CD14-positive monocyte (primary cell): ENCODE results near the gene GRID1. TPM values are rescaled to one million over a fixed set of nuclear protein-coding genes. Genes with fewer than 3 reads are reported as not detected.

ENCODE experiments used
- DNase-seq, 3 donors: peaks; one replicate each; pipeline ENCODE4 v3.0.0-alpha.2; 2011 to 2022
- H2AFZ ChIP-seq: 2 replicates; pipeline ENCODE4 v1.6.0; 2012; ENCODE audit warnings: mild to moderate bottlenecking, low read depth, low read length, inconsistent platforms; ENCODE audit not compliant: insufficient read depth, poor library complexity, severe bottlenecking
- H3K27ac ChIP-seq, 2 donors: 1 replicate in 1 of 2; 2 replicates in 1 of 2; pipeline ENCODE4 v1.5.1; 2012 to 2013; ENCODE audit warnings: low read length in 2 of 2, control low read depth in 1 of 2, inconsistent platforms in 1 of 2, low read depth in 1 of 2, mild to moderate bottlenecking in 1 of 2
- H3K27me3 ChIP-seq, 2 donors: one replicate each; pipeline versions ENCODE4 v1.6.0 to v1.6.1; 2011 to 2013; ENCODE audit warnings: low read length in 2 of 2; ENCODE audit not compliant: control insufficient read depth in 2 of 2, insufficient read depth in 2 of 2
- H3K36me3 ChIP-seq, 2 donors: replicated peaks in 1 of 2; 1 replicate in 1 of 2; 2 replicates in 1 of 2; pipeline versions ENCODE4 v1.5.1 to v1.6.1; 2012 to 2013; ENCODE audit warnings: low read length in 2 of 2, control low read depth in 1 of 2, inconsistent platforms in 1 of 2, mild to moderate bottlenecking in 1 of 2; ENCODE audit not compliant: insufficient read depth in 2 of 2, control insufficient read depth in 1 of 2
- H3K4me1 ChIP-seq, 2 donors: 1 replicate in 1 of 2; 2 replicates in 1 of 2; pipeline versions ENCODE4 v1.5.1 to v1.6.1; 2012 to 2013; ENCODE audit warnings: low read length in 2 of 2, control low read depth in 1 of 2, inconsistent platforms in 1 of 2, mild to moderate bottlenecking in 1 of 2, moderate library complexity in 1 of 2; ENCODE audit not compliant: insufficient read depth in 2 of 2, control insufficient read depth in 1 of 2
- H3K4me2 ChIP-seq: replicated peaks from 2 replicates; pipeline ENCODE3; 2012; ENCODE audit warnings: low read length, moderate library complexity, mild to moderate bottlenecking; ENCODE audit not compliant: poor library complexity, severe bottlenecking; ENCODE audit errors: extremely low read depth
- H3K4me3 ChIP-seq, 3 experiments: fragments of 200-600 bp in 1 of 3; sonication (generic) in 1 of 3; replicated peaks in 1 of 3; 1 replicate in 2 of 3; 2 replicates in 1 of 3; pipeline ENCODE4 v1.5.1; 2011 to 2013; ENCODE audit warnings: low read length in 3 of 3, mild to moderate bottlenecking in 3 of 3, control low read depth in 2 of 3, low read depth in 2 of 3, inconsistent platforms in 1 of 3, moderate library complexity in 1 of 3
- H3K79me2 ChIP-seq: 2 replicates; pipeline ENCODE4 v1.6.0; 2012; ENCODE audit warnings: mild to moderate bottlenecking, control low read depth, inconsistent platforms, low read length, moderate library complexity; ENCODE audit not compliant: insufficient read depth
- H3K9ac ChIP-seq: 2 replicates; pipeline ENCODE4 v1.6.0; 2017; ENCODE audit warnings: low read length, mild to moderate bottlenecking; ENCODE audit not compliant: insufficient read depth, poor library complexity, severe bottlenecking
- H3K9me3 ChIP-seq, 2 donors: replicated peaks in 1 of 2; 1 replicate in 1 of 2; 2 replicates in 1 of 2; pipeline versions ENCODE4 v1.5.1 to v1.6.1; 2012 to 2013; ENCODE audit warnings: low read length in 2 of 2, control low read depth in 1 of 2; ENCODE audit not compliant: control insufficient read depth in 1 of 2, insufficient read depth in 1 of 2
- H4K20me1 ChIP-seq: 2 replicates; pipeline ENCODE4 v1.6.0; 2012; ENCODE audit warnings: mild to moderate bottlenecking, low read length, control low read depth, moderate library complexity; ENCODE audit not compliant: insufficient read depth
- H3K27ac Mint-ChIP-seq, 7 donors: one replicate each; pipeline ENCODE4 v1.8.0; 2020; ENCODE audit warnings: mild to moderate bottlenecking in 7 of 7, mixed read lengths in 7 of 7, moderate library complexity in 6 of 7, inconsistent platforms in 2 of 7
- H3K27me3 Mint-ChIP-seq, 3 donors: one replicate each; pipeline ENCODE4 v1.8.0; 2021 to 2022; ENCODE audit warnings: low read depth in 3 of 3, mild to moderate bottlenecking in 3 of 3, mixed read lengths in 3 of 3, moderate library complexity in 3 of 3, inconsistent platforms in 1 of 3
- H3K36me3 Mint-ChIP-seq, 2 donors: one replicate each; pipeline ENCODE4 v1.8.0; 2020; ENCODE audit warnings: mixed read lengths in 2 of 2, inconsistent platforms in 1 of 2, mild to moderate bottlenecking in 1 of 2
- H3K4me1 Mint-ChIP-seq: one replicate; pipeline ENCODE4 v1.8.0; 2020; ENCODE audit warnings: mild to moderate bottlenecking, mixed read lengths
- H3K4me3 Mint-ChIP-seq, 2 donors: one replicate each; pipeline ENCODE4 v1.8.0; 2020; ENCODE audit warnings: mild to moderate bottlenecking in 2 of 2, mixed read lengths in 2 of 2, moderate library complexity in 1 of 2
- H3K9me3 Mint-ChIP-seq, 7 donors: one replicate each; pipeline ENCODE4 v1.8.0; 2020 to 2022; ENCODE audit warnings: mixed read lengths in 7 of 7, mild to moderate bottlenecking in 6 of 7, moderate library complexity in 6 of 7, inconsistent platforms in 2 of 7
- CTCF ChIP-seq: fragments of 200-600 bp; IDR thresholded peaks from one replicate; pipeline ENCODE4 v1.8.0; 2022; ENCODE audit warnings: antibody characterized with exemption, mild to moderate bottlenecking
- WGBS: methylation state at CpG from one replicate; pipeline ENCODE4 v1.1.5; 2013; ENCODE audit warnings: missing lambda C conversion rate; ENCODE audit not compliant: insufficient coverage; 5-methylcytosine and 5-hydroxymethylcytosine counted together
- intact Hi-C, 2 donors: fragments of 100-400 bp; cut with micrococcal nuclease; formaldehyde crosslinking; loops; one replicate each; pipeline versions ENCODE4 v1.15.0 to v1.15.1; 2023
- polyA plus RNA-seq, 3 donors: library from polyadenylated mRNA; depleted of rRNA in 1 of 3; unstranded in 2 of 3; stranded (reverse) in 1 of 3; fragments of 300-500 nt in 2 of 3; fragments of >200 nt in 1 of 3; fragmentation: Illumina TruSeq in 2 of 3; gene quantifications; 1 replicate in 2 of 3; 2 replicates in 1 of 3; pipeline ENCODE4 v1.2.3, GENCODE V29; 2012 to 2021

Gene GRID1
- polyA plus RNA-seq, 3 donors, result not detected

GRCh38 chr10:85612378-85612775 is 754.2 kb downstream of the GRID1 start:
- Mint-ChIP-seq H3K27ac (no peak overlapping the region), H3K36me3 (no peaks in the 10 kb centered on the region), H3K27me3 (peaks cover 0 to 3% (median 0%) of the 10 kb centered on the region in 3 donors), H3K4me1 (no peaks in the 10 kb centered on the region), H3K9me3 (peaks cover 0 to 6% (median 2%) of the 10 kb centered on the region in 7 donors), H3K4me3 (no peak overlapping the region)
- WGBS, result no CpG with 5 or more reads among the region's 3 CpGs
- H3K27ac ChIP-seq, result no peak overlapping the region
- H3K4me2 ChIP-seq, result no peak overlapping the region
- peaks cover 0 to 6% of the 10 kb centered on the region in 2 donors for H3K9me3 ChIP-seq
- intact Hi-C loops, result no loop called here
- TF ChIP-seq CTCF, result no peak
- H3K36me3 ChIP-seq, result no peaks in the 10 kb centered on the region
- no peaks in the 10 kb centered on the region for H3K4me1 ChIP-seq
- H3K27me3 ChIP-seq, result no peaks in the 10 kb centered on the region
- no peak for DNase-seq
- no peak overlapping the region for H2AFZ ChIP-seq
- H4K20me1 ChIP-seq, result no peaks in the 10 kb centered on the region
- no peak overlapping the region for H3K9ac ChIP-seq
- H3K79me2 ChIP-seq, result no peaks in the 10 kb centered on the region
- no peak overlapping the region for H3K4me3 ChIP-seq

GRCh38 chr10:85611746-85612377 is 754.7 kb downstream of the GRID1 start:
- H3K27me3 Mint-ChIP-seq, result peaks cover 0 to 3% (median 0%) of the 10 kb centered on the region in 3 donors
- intact Hi-C loops, result no loop called here
- H3K4me3 Mint-ChIP-seq, result no peak overlapping the region
- Histone ChIP-seq H3K27me3 (no peaks in the 10 kb centered on the region), H3K79me2 (no peaks in the 10 kb centered on the region), H2AFZ (no peak overlapping the region), H3K27ac (no peak overlapping the region), H4K20me1 (no peaks in the 10 kb centered on the region), H3K4me3 (no peak overlapping the region), H3K36me3 (no peaks in the 10 kb centered on the region), H3K4me1 (no peaks in the 10 kb centered on the region), H3K9ac (no peak overlapping the region), H3K4me2 (no peak overlapping the region), H3K9me3 (peaks cover 0 to 6% of the 10 kb centered on the region in 2 donors)
- no peaks in the 10 kb centered on the region for H3K4me1 Mint-ChIP-seq
- no peak for DNase-seq
- TF ChIP-seq CTCF, result no peak
- H3K36me3 Mint-ChIP-seq, result no peaks in the 10 kb centered on the region
- H3K9me3 Mint-ChIP-seq, result peaks cover 0 to 8% (median 2%) of the 10 kb centered on the region in 7 donors
- H3K27ac Mint-ChIP-seq, result peak overlapping the region in 1 of 7 donors; percentile 26
- 71% methylated on average over 5 of the region's 7 CpGs for WGBS
